Stimulated activated CD8-positive, alpha-beta memory T cell treated with anti-CD3 and anti-CD28 coated beads, Interleukin-2, amount 100 ng/mL, for 1 hour (primary cell): ENCODE measurements around the gene NFE2.
A peak's percentile ranks its signal among the peaks of the same experiment; 100 is the strongest.
"Not testable (repeated sequence)": the region's sequence is repeated elsewhere in the genome, so short reads cannot be mapped to it uniquely, and the experiment has no call there.

Source experiments
- DNase-seq, 2 donors: peaks; one replicate each; pipeline ENCODE4 v3.0.0-alpha.2; 2020; ENCODE audit warnings: low read depth in 2 of 2

NFE2 gene

DNA sequence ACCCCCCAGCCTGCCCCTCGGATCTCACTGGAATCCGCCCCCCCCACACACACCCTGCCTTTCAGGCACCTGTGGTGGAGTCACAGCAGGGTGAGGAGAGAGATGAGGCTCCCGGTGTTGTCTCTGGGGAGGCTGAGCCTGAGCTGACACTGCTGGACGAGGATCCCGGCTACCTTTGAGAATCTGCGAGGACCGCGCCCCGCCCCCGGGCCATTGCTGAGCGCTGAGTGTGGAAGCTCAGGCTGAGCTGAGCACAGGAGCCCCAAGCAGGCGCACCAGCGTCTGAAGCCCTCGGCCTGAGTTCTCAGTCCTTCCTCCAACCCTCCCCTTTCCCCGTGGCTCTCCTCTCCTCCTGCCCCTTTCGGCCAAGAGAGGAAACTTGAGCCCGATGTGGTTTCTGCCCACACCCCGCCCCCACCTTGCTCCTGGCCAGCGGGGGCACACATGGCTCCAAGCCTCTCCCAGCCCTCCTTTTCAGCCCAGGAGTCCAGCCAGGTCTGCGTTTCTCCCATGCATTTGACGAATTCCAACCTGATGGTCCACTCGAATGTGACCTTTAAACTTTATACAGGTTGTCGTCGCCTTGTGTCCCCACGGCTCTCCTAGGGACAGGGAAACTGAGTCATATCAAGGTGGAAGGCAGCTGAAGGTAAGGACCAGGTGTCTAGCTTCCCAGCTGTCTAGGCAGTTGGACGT, at the start of gene NFE2:
Gene NFE2 (minus strand): TSS at position 284 of the 696 bp plus-strand sequence. CDS start 5,767 bp downstream, outside the sequence.
- DNase-seq, result no peak

- no peak for DNase-seq
Measured at GRCh38 chr12:54349679-54350078, 48.9 kb upstream of the NFE2 start.

- no peak for DNase-seq
Measured at GRCh38 chr12:54349036-54349435, 48.2 kb upstream of the NFE2 start.

- DNase-seq, result no peak
Measured at GRCh38 chr12:54341378-54342300, 40.8 kb upstream of the NFE2 start.

GRCh38 chr12:54340846-54341245, 40.0 kb upstream of the NFE2 start:
- no peak for DNase-seq

DNA sequence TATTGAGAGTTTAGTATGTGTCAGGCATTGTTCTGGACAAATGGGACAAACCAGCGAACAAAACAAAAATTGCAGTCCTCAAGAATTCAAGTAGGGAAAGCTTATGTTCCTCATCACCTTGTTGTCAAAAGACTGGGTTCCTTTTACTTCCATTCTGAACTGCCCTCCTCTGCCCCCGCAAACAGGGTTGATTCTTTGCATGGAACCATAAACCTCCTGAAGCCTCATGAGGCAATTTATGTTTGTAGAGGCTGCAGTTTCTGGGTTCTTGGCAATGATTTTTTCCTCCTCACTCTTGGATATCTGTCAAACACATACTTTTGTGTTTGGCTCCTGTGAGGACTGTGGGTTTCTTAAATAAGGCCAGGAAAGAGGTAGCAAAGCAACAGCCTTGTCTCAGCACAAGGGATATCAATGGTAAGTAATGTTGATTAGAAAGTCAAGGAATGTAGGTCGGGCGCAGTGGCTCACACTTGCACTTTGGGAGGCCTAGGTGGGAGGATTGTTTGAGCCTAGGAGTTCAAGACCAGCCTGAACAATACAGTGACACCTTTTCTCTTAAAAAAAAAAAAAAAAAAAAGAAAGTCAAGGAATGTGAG, 38.0 kb upstream of the NFE2 start:
- no peak for DNase-seq

DNA sequence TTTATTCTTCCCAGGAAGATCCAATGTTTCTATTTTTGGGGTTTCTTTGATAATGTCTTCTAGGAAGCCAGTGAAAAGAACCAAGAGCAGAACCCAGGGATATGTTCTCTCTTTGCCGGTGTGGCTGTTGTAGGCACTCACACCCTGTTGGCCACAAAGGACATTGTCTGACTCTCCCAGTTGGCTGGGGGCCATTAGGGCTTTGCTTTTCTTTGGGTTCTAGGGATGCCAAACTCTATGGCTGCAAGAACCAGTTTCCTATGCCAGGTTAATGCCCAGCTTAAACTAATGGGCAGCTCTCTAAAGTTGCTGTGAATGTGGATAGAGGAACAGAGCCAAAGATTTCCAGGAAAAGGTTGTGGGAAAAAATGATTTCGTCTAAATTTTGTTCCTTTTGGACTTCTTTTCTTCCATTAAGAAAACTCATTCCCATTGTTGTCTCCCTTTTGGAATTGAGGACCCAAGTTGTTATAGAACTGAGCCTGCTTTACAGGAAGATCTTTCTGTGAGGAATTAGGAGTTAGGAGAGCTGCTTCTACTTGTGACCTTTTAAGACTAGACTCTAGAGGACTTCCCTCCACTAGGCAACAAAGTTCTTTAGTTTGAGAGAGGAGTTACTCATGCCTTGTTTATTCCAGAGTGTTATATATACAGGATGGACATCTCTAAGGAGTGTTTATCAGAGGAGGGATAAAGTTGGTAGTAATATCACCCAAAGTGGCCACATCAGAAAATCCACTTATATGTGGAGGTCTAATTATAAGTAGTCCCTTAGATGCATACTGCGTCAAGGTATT, 37.2 kb upstream of the NFE2 start:
- no peak for DNase-seq

- no peak for DNase-seq
Measured at GRCh38 chr12:54337280-54337842, 36.5 kb upstream of the NFE2 start.

DNA sequence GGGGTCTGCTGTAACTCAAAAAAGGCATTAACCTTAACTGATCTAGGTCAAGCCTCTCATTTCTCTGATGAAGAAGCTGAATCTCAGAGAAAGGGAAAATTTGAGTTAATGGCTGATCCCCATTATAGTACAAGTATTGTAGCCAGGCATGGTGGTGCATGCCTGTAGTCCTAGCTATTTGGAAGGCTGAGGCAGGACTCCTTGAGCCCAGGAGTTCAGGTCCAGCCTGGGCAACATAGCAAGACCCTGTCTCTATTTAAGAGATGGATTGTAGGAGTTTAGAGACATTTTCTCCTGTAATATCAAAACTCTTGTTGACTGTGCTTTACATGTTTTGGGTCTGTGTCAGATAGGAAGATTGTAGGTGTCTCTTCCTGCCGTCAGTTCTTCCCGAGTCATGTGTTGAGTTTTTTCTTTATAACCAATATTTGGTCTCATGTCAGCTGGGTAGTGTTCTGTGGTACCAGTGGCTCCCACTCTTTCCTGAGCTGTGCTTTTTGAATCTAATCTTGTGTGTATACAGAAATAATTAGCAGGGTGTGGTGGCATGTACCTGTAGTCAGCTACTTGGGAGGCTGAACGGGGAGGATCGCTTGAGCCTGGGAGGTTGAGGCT, 32.7 kb upstream of the NFE2 start:
- DNase-seq, result no peak

DNA sequence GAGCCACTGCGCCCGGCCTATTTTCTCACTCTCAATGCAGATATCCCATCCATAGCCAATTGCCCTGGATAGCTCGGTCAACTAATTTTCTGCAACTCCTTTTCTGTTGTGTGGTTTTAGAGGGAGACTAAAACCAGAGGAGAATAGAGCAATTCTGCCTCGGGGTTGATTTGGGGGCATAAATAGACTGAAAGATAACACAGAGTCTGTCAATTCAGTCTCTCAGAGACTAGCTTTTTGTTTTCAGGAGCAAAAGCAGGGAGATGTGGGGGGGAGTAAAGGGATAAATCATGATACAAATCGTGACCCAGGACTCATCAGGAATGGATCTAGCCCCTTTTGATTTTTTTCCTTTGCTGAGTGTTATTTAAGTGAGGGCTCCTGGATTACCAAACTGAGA, 30.6 kb upstream of the NFE2 start:
- DNase-seq, result no peak

GRCh38 chr12:54330442-54330841, 29.6 kb upstream of the NFE2 start:
- DNase-seq, result no peak

GRCh38 chr12:54329759-54330158, 28.9 kb upstream of the NFE2 start:
- no peak for DNase-seq

DNA sequence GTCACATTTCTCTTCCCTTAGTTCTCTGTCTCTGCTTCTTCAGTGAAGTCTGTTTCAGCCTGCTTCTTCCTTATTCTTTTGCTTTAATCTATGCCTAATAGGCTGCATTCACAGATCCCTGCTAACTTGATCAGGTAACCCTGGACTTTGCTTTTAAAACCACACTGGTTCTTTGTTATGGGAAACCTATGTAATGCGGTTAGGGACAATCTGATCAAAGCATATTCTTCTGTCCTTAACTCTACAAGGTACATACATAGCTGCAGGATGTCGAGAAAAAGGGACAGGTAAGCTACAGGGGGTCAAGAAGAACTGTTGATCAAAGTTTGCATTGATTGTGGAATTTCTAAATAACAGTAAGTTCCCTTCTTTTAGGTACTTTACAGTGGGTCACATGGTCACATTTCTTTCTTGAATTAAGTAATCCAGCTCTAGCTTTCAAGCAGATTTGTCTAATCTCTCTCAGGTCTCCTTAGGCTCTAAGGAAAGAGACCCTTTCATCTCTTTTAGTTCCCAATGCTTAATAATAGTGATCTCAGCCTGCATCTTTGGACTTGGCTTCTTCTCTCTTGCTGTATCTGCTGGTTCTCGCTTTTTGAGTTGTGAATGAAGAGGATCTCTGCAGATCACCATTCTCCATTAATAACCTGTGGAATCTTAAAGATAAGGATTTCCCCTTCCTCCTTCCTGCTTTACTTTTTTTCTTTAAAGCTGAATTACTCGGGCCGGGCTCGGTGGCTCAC, 28.0 kb upstream of the NFE2 start:
- no peak for DNase-seq

DNA sequence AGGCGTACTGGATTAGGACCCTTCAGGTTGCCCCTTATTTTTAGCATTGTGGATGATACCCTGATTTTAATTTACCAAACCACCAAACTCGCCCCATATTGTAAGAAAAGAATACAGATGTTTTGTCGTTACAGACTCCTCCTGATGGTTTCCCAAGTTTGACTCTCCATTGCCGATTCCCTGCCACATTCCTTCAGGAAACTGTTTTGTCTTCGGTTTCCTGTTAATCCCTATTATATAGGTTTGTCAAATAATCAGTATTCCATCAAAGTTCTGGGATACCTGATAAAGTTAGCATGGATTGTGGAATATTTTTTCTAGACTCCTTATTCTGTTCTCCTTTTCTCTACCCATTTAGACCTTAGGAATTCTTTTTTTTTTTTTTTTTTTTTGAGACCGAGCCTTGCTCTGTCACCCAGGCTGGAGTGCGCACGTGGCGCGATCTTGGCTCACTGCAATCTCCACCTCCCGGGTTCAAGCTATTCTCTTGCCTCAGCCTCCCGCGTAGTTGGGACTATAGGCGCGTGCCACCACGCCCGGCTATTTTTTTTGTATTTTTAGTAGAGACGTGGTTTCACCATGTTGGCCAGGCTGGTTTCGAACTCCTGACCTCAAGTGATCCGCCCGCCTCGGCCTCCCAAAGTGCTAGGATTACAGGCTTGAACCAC, 24.8 kb upstream of the NFE2 start:
- not testable (repeated sequence) for DNase-seq

GRCh38 chr12:54324617-54325441, 24.0 kb upstream of the NFE2 start, which contains the start of gene COPZ1:
Gene COPZ1 (plus strand): TSS chr12:54325131. CDS start chr12:54325164, 33 bp downstream.
- peak; percentile 79 to 84 for DNase-seq

- DNase-seq, result no peak
Measured at GRCh38 chr12:54321363-54321762, 20.5 kb upstream of the NFE2 start.

GRCh38 chr12:54312309-54312708, 11.5 kb upstream of the NFE2 start:
- not testable (repeated sequence) for DNase-seq

GRCh38 chr12:54311051-54311450, 10.2 kb upstream of the NFE2 start:
- no peak for DNase-seq
